ELF-1 (cell line): ENCODE results near the gene PCDHGA8.
"Not testable (repeated sequence)": the region's sequence is repeated elsewhere in the genome, so short reads cannot be mapped to it uniquely, and the experiment has no call there.

ENCODE experiments used
- DNase-seq: peaks from one replicate; pipeline ENCODE4 v3.0.0-alpha.2; 2016; ENCODE audit warnings: low read depth, low spot score

The PCDHGA8 gene

DNA sequence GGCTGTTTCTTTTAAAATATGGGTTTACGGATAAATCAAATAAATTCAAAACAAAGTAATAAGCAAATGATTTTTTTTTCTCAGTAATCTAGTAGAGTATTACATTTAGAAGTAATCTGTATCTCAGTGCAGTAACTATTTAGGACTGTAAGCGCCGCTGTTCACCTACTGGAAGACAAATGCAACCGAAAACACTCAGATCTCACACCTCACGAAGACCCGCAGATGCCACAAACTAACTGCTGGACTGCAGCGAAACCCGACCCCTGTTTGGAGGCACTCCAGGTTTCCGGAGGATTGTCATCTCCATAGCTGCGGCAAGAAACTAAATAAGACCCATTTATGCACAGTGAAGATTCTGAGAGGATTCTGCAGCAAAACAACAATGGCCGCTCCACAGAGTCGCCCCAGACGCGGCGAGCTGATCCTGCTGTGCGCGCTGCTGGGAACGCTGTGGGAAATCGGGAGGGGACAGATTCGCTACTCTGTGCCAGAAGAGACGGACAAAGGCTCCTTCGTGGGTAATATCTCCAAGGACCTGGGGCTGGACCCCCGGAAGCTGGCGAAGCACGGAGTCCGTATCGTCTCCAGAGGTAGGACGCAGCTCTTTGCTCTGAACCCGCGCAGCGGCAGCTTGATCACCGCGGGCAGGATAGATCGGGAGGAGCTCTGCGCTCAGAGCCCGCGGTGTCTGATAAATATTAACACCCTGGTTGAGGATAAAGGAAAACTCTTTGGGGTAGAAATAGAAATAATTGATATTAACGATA is at the start of gene PCDHGA8:
PCDHGA8 (plus strand) TSS at position 205 of the 770 bp plus-strand sequence; CDS start at position 386, 181 bp downstream.
- DNase-seq = no peak

DNA sequence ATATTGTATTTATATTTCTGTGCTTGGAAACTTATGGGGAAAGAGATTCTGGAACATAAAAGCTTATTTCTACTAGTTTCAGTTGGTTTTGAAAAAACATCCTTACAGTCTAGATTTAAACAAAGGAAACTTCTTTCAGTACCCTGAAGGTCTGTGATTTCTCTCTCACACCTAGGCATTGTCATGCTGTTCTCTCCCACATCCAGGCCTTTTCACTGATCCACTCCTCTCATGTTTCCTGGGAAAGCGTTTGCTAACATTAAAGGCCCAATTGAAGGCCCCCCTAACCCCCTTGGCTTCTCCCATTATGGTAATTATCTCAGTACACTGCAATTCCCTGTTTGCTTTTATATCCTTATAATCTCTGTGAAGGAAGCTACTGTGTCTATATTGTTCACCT is 49.7 kb upstream of the PCDHGA8 start:
- no peak for DNase-seq

DNA sequence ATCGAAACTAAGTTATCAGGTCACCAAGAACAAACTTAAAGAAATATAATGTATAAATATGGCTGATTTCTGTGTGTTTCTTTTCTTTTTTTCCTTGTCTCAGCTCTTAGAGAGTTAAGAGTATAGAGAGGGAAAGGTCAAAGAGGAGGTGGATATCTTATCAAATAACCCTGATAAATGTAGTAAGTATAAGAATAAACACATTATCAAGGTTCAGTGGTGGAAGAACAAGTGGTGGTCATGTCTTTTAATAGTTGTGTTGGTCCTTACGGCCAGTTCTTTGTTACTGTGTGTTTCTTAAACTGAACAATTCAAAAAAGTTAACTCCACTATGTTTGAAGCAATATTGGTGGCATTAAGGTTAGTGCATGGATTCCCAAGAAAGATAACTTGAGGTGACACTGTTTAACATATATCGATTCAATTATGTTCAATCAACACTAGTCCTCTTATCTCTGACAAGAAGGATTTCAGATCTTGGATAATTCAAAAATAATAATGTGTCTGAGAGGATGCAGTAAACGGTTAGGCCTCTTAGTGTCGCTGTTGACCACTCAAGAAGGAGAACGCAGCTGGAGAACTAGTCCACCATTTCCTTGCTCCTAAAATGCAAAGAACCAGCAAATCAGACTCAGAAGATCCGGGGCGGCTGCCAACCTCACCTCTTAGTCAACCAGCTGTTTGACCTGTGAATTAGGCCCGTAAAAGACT is 49.0 kb upstream of the PCDHGA8 start, which contains the start of gene PCDHGA3:
PCDHGA3 (plus strand) TSS at position 588 of the 711 bp plus-strand sequence. CDS start 205 bp downstream, outside the sequence.
- peak; percentile 70 for DNase-seq

DNA sequence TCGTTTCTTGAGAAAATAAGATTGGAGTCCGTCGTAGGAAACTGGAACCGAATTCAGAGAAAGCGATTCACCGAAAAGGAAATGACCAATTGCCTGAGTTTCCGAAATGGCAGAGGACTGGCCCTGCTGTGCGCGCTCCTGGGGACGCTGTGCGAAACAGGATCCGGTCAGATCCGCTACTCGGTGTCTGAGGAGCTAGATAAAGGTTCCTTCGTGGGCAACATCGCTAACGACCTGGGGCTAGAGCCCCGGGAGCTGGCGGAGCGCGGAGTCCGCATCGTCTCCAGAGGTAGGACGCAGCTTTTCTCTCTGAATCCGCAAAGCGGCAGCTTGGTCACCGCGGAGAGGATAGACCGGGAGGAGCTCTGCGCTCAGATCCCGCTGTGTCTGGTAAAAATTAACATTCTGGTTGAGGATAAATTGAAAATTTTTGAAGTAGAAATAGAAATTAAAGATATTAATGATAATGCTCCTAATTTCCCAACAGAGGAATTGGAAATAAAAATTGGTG is 48.4 kb upstream of the PCDHGA8 start:
- peak; percentile 69 for DNase-seq

DNA sequence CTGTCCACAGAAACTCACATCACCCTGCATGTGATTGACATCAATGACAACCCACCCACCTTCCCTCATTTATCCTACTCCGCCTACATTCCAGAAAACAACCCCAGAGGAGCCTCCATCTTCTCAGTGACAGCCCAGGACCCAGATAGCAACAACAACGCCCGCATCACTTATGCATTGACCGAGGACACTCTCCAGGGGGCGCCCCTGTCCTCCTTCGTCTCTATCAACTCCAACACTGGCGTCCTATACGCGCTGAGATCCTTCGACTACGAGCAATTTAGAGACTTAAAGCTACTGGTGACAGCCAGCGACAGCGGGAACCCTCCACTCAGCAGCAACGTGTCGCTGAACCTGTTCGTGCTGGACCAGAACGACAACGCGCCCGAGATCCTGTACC is 47.1 kb upstream of the PCDHGA8 start:
- no peak for DNase-seq

DNA sequence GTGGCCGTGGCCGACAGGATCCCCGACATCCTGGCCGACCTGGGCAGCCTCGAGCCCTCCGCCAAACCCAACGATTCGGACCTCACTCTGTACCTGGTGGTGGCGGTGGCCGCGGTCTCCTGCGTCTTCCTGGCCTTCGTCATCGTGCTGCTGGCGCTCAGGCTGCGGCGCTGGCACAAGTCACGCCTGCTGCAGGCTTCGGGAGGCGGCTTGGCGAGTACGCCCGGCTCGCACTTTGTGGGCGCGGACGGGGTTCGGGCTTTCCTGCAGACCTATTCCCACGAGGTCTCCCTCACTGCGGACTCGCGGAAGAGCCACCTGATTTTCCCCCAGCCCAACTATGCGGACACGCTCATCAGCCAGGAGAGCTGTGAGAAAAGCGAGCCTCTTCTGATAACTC is 46.4 kb upstream of the PCDHGA8 start:
- DNase-seq = not testable (repeated sequence)

DNA sequence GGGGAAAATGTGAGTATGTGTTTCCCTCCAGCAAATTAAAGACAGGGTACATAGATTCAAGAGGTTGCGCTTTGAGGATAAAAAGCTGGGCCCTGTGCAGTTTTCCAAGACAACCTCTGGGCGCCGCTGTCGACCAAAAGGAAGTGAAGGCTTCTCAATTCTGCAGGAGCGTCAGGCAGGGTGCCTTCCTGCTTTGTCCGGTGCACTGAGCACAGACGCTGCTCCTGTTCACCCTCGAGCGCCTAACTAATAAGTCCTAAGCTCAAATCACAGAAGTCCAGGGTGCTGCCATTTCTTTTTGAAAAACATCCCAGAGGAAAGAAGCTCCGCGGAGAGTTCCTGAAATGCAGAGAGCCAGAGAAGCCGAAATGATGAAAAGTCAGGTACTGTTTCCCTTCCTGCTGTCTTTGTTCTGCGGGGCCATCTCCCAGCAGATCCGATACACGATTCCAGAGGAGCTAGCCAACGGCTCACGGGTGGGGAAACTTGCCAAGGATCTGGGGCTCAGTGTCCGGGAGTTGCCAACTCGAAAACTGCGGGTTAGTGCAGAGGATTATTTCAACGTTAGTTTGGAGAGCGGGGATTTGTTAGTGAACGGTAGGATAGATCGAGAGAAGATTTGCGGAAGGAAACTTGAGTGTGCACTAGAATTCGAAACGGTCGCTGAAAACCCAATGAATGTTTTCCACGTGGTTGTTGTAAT is 42.4 kb upstream of the PCDHGA8 start, which contains the start of gene PCDHGB1:
PCDHGB1 (plus strand) TSS at position 183 of the 703 bp plus-strand sequence; CDS start at position 345, 162 bp downstream.
- DNase-seq = peak; percentile 39

DNA sequence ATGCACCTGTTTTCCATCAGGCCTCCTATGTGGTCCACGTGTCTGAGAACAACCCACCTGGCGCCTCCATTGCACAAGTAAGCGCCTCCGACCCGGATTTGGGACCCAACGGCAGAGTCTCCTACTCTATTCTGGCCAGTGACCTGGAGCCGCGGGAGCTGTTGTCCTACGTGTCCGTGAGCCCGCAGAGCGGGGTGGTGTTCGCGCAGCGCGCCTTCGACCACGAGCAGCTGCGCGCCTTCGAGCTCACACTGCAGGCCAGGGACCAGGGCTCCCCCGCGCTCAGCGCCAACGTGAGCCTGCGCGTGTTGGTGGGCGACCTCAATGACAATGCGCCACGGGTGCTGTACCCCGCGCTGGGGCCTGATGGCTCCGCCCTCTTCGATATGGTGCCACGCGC is 40.8 kb upstream of the PCDHGA8 start:
- no peak for DNase-seq

DNA sequence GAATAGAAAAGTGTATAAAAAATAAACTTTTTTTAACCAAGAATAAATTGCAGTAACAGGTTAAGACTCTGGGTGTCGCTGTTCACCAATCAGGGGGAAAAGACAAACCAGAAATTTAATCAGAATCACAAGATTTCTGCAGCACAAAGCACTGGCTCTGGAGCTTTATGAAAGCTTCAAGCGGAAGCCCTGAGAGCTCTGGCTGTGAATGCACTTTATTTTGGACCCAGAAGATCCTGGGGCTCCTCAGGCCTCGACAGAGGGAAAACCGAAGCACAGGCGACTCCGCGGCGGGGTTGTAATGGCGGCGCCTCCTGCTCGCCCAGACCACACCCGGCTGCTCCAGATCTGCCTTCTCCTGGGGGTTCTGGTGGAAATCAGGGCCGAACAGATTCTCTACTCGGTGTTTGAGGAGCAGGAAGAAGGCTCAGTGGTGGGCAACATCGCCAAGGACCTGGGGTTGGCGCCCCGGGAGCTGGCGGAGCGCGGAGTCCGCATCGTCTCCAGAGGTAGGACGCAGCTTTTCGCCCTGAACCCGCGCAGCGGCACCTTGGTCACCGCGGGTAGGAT is 37.4 kb upstream of the PCDHGA8 start, which contains the start of gene PCDHGA4:
PCDHGA4 (plus strand) TSS at position 122 of the 570 bp plus-strand sequence; CDS start at position 209, 87 bp downstream.
- no peak for DNase-seq

DNA sequence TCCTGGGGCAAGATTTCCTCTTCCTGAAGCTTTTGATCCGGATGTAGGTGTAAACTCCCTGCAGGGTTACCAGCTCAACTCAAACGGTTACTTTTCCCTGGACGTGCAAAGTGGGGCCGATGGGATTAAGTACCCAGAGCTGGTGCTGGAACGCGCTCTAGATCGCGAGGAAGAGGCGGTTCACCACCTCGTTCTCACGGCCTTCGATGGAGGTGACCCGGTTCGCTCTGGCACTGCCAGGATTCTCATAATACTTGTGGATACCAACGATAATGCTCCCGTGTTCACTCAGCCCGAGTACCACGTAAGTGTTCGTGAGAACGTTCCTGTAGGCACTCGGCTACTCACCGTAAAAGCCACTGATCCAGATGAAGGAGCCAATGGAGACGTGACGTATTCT is 36.8 kb upstream of the PCDHGA8 start:
- no peak for DNase-seq

DNA sequence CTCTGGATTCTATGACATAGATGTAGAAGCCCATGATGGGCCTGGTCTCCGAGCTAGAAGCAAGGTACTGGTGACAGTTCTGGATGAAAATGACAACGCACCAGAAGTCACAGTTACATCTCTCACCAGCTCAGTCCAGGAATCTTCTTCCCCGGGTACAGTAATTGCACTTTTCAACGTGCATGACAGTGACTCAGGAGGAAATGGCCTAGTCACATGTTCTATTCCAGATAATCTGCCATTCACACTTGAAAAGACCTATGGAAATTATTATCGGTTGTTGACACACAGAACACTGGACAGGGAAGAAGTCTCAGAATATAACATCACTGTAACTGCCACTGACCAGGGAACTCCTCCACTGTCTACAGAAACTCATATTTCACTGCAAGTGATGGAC is 36.3 kb upstream of the PCDHGA8 start:
- DNase-seq = no peak

DNA sequence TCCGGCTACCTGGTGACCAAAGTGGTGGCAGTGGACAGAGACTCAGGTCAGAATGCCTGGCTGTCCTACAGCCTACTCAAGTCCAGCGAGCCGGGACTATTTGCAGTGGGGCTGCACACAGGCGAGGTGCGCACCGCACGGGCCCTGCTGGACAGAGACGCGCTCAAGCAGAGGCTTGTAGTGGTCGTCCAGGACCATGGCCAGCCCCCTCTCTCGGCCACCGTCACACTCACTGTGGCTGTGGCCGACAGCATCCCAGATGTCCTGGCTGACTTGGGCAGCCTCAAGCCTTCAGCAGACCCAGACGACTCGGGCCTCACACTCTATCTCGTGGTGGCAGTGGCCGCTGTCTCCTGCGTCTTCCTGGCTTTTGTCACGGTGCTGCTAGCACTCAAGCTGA is 35.5 kb upstream of the PCDHGA8 start:
- DNase-seq = no peak

DNA sequence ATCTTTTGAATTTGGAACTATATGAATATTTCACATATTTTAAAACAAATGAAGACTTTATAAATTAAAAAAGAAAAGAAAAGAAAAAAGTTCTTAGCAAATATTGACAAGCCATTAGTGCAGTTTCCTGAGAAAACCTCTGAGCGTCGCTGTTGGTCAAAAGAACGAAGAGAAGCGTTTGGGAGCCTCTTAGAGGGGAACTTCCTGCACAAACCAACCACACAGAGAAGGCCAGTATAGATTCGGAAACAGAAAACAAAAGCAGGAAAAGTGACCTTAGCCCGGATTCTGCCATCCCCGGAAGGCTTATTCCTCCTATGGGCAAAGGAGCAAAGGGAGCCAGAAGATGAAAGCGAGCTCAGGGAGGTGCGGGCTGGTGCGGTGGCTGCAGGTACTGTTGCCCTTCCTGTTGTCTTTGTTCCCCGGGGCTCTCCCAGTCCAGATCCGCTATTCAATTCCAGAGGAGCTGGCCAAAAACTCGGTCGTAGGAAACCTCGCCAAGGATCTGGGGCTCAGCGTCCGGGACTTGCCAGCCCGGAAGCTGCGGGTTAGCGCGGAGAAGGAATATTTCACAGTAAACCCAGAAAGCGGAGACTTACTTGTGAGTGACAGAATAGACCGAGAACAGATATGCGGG is 32.5 kb upstream of the PCDHGA8 start, which contains the start of gene PCDHGB2:
PCDHGB2 (plus strand) TSS at position 205 of the 637 bp plus-strand sequence; CDS start at position 347, 142 bp downstream.
- DNase-seq = no peak

DNA sequence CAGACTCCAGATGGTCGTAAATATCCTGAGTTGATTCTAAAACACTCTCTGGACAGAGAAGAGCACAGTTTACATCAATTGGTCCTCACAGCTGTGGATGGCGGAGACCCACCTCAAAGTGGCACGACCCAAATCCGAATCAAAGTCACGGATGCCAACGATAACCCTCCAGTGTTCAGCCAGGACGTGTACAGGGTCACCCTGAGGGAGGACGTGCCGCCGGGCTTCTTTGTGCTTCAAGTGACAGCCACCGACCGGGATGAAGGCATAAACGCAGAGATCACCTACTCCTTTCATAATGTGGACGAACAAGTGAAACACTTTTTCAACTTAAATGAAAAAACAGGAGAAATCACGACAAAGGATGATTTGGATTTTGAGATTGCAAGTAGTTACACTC is 31.7 kb upstream of the PCDHGA8 start:
- DNase-seq = no peak

DNA sequence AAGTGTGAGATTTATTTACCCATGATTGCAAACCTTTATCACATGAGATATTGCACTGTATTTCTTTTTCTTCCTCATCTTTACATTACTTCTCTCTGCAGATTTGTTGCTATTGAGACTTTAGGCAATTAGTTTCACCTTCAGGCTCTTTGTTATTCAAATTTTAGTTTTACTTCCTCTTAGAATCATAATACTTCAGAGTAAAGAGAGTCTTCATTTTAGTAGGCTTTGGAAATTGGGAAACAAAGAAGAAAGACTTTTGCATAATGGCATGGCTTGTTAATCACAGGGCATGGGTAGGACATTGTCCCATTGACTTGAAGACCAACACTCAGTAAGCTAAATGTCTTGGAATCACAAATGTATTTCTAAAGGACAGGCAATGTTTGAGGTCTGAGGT is 29.7 kb upstream of the PCDHGA8 start:
- DNase-seq = no peak

DNA sequence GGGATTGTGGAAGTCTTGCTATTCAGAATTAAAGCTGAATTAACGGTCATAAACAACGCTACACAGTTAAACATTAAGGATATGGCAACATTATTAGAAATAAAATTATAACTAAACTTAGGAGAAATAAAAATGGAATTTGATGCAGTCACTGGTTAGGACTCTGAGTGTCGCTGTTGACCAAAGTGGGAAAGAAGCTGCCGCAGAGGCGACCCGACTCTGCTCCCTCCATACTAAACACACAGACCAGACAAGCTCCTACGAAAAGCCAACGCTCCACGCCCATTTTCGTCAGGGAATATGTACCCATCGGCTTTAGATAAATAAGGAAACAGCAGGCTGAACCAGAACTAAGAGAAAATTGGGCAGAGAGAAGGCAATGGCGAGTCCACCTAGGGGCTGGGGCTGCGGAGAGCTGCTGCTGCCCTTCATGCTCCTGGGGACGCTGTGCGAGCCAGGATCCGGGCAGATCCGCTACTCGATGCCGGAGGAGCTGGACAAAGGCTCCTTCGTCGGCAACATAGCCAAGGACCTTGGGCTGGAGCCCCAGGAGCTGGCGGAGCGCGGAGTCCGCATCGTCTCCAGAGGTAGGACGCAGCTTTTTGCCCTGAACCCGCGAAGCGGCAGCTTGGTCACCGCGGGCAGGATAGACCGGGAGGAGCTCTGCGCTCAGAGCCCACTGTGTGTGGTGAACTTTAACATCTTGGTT is 28.3 kb upstream of the PCDHGA8 start, which contains the start of gene PCDHGA5:
PCDHGA5 (plus strand) TSS at position 211 of the 709 bp plus-strand sequence; CDS start at position 380, 169 bp downstream.
- DNase-seq = no peak

DNA sequence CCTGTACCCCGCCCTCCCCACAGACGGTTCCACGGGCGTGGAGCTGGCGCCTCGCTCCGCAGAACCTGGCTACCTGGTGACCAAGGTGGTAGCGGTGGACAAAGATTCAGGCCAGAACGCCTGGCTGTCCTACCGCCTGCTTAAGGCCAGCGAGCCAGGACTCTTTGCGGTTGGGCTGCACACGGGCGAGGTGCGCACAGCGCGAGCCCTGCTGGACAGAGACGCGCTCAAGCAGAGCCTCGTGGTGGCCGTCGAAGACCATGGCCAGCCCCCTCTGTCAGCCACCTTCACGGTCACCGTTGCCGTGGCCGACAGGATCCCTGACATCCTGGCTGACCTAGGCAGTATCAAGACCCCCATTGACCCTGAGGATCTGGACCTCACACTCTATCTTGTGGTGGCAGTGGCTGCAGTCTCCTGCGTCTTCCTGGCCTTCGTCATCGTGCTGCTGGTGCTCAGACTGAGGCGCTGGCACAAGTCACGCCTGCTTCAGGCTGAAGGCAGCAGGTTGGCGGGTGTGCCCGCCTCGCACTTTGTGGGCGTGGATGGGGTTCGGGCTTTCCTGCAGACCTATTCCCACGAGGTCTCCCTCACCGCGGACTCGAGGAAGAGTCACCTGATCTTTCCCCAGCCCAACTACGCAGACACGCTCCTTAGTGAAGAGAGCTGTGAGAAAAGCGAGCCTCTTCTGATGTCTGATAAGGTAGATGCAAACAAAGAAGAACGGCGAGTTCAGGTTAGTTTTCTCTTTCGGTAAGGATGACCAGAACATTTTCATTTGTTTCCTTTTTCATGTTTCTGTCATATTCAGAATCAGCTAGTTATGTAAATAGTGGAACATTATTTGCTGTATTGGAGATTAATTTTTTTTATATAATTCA is 26.2 kb upstream of the PCDHGA8 start:
- DNase-seq = no peak

DNA sequence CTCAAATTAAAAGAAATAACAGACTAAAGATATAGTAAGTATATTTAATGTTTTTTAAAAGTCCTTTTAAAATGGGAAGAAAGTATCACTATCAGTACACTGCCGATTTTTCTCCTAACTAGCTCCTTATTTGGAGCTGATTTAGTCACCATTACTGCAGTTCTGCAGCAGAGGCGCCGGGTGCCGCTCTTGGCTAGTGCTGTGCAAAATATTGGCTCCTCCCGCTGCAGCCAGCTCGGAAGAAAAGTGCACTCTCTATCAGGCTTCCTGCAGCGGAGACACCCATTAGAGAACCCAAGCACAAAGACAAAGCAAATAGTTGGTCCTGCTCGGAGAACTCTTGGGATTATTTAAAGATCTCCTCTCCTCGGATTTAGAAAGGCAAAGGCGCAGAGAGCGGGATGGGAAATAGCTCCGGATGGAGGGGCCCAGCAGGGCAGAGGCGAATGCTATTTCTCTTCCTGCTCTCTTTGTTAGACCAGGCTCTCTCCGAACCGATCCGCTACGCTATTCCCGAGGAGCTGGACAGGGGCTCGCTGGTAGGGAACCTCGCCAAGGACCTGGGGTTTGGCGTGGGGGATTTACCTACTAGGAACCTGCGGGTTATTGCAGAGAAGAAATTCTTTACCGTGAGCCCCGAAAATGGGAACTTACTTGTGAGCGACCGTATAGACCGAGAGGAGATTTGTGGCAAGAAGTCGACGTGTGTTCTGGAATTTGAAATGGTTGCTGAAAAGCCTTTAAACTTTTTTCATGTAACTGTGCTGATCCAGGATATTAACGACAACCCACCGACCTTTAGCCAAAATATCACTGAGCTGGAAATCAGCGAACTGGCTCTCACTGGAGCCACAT is 22.2 kb upstream of the PCDHGA8 start, which contains the start of gene PCDHGB3:
PCDHGB3 (plus strand) TSS at position 249 of the 855 bp plus-strand sequence; CDS start at position 402, 153 bp downstream.
- no peak for DNase-seq
